ENCODE data around the gene TTC38.

DNA sequence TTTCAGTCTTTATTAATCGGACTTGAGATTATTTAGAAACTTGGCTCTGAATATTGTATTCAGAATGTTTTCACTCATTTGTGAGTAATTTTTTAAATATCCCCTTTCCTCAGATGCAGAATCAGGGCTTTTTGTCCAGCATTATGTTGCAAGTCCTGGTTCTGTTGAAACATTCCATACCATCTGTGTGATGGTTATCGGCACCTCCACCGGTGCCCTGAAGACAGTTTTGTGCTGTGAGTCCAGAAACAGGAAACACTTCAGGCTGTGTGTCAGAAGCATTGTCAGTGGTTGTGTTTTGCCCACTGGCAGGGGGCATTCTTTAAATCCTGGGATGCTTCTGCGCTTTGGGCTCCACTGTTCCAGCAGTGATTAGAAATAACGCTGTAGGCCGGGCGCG, 38.1 kb upstream of the TTC38 start:
- TF ChIP-seq, protein P1, sequence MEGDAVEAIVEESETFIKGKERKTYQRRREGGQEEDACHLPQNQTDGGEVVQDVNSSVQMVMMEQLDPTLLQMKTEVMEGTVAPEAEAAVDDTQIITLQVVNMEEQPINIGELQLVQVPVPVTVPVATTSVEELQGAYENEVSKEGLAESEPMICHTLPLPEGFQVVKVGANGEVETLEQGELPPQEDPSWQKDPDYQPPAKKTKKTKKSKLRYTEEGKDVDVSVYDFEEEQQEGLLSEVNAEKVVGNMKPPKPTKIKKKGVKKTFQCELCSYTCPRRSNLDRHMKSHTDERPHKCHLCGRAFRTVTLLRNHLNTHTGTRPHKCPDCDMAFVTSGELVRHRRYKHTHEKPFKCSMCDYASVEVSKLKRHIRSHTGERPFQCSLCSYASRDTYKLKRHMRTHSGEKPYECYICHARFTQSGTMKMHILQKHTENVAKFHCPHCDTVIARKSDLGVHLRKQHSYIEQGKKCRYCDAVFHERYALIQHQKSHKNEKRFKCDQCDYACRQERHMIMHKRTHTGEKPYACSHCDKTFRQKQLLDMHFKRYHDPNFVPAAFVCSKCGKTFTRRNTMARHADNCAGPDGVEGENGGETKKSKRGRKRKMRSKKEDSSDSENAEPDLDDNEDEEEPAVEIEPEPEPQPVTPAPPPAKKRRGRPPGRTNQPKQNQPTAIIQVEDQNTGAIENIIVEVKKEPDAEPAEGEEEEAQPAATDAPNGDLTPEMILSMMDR (IDR thresholded peaks at IDR 0.05) = no peak
- TF ChIP-seq POLR2A (IDR thresholded peaks at IDR 0.05) = no peak

All from esophagus squamous epithelium (tissue), 4 donors.